DOHH2 (cell line): ENCODE measurements around the gene FAM237A.

Source experiments
- CTCF ChIP-seq: fragments of 200-600 bp; sonication (generic); IDR thresholded peaks from one replicate; pipeline ENCODE4 v1.5.1; 2014; ENCODE audit warnings: antibody characterized with exemption, mild to moderate bottlenecking, low read depth, low read length; ENCODE audit not compliant: poor library complexity, severe bottlenecking
- EZH2phosphoT487 ChIP-seq: fragments of 200-600 bp; sonication (generic); IDR thresholded peaks from 2 replicates; pipeline ENCODE4 v1.6.1; 2017; ENCODE audit warnings: borderline replicate concordance, mild to moderate bottlenecking, antibody characterized with exemption, low read length, moderate library complexity, mixed read lengths

- TF ChIP-seq CTCF (no peak), EZH2phosphoT487 (no peak)
Observed at GRCh38 chr2:206615417-206616089, 26.7 kb upstream of the FAM237A start.
